Measurements from ENCODE around the gene CTAG1B. TPM values are rescaled to one million over a fixed set of nuclear protein-coding genes. Genes with fewer than 3 reads are reported as not detected.
"Not testable (repeated sequence)": the region's sequence is repeated elsewhere in the genome, so short reads cannot be mapped to it uniquely, and the experiment has no call there.

CTAG1B gene
- total RNA-seq, 1 experiment from 2014 or later = not detected

DNA sequence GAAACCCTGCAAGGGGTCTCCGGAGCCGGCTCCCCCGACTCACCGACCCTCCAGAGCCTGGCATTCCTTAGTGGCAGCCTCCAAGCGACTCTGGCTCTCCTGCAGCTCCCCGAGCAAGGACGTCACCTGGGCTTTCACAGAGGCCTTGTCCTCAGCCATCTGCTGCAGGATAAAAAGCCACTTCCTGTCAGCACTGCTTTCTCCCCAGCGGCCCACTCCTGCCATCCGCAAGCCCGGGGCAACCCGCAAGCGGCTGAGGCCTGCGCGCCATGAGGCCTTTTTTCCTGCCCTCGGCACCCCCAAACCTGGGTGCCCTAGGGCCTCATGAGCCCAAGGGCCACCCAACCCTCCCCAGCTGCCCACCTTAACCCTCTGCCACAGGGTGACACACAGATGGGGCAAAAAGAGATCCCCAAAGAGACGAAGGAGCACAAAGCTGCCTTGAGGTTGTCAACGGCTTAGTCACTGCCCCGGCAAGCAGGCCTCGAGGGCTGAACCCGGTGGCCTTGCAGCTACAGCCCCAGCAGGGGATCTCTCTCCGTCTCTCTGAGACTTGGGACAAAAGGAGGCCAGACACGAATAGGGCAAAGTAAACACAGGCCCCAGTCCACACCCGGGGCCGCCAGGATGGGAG, 26.8 kb upstream of the CTAG1B start:
- H3K36me3 ChIP-seq, H3K9me3 ChIP-seq, H3K4me3 ChIP-seq, DNase-seq, H3K27me3 ChIP-seq: not testable (repeated sequence)

DNA sequence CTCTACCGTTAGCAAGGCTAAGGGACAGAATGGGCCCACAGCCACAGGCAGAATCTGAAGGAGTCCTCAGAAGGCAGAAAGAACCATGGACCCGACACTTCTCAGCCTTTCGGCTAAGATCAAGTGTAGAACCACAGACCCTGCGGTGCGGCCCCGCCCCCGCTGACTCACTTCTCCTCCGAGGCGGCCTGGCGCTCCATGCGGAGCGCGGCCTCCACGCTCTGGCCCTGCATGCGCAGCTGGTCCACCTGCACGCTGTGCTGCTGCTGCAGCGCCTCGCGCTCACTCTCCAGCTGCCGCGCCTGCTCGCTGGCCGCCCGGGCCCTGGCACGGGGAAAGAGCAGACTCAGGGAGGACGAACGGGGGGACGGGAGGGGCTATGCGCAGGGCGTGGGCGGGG, 24.6 kb upstream of the CTAG1B start:
- not testable (repeated sequence) for H3K36me3 ChIP-seq, DNase-seq, H3K9me3 ChIP-seq, H3K27me3 ChIP-seq, H3K4me3 ChIP-seq

DNA sequence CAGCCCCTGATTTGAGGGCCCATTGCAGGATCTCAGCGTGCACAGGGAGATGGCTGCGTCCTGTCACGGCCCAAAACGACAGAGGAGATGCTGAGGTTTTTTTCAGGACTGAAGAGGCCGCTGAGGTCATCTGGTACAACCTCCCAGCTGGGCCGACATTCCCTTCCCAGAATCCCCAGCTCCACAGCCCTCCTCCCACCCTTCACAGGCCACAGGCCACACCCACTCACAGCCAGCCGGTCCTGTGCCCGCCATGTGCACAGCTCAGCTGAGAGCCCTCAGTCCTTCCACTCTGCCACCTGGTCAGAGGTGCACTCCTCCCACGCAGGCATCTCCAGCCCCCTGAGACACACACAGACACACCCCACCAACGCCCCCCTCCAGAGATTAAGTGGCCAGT, 22.7 kb upstream of the CTAG1B start:
- H3K4me3 ChIP-seq, H3K27me3 ChIP-seq, DNase-seq, H3K36me3 ChIP-seq, H3K9me3 ChIP-seq: not testable (repeated sequence)

DNA sequence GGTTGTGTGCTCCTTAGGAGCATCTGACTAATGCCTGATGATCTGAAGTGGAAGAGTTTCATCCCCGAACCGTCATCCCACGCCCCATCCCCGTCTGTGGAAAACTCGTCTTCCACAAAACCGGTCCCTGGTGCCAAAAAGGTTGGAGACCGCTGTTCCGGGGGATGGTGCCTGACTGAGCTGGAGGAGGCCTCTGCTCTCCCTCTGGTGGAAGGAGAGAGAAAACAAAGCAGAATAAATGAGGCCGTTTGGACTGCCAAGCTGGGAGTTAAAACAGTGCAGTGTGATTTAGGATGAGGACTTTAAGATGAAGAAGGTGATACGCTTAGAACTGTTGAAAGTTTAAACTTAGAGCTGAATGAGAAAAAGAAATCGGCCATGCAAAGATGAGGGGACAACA, 14.6 kb upstream of the CTAG1B start:
- H3K27me3 ChIP-seq, H3K36me3 ChIP-seq, H3K9me3 ChIP-seq, DNase-seq, H3K4me3 ChIP-seq: not testable (repeated sequence)

DNA sequence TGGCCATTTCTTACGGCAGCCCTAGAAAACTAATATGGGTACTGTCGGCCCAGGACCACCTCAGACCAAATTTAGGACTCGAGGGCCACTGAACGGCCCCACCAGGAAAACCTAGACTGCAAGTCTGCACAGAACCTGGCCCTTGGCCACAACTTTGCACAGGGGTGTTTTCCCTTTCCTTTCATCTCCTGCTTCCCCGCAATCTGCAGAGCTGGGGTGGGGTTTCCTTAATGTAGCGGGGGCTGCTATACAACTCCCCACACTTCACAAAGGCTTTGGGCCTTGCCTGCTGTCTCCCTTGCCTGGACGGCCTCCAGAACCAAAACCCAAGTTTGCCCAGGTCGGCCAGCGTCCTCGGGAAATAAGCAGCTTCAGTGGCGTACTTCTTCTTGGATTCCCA, 11.9 kb upstream of the CTAG1B start:
- not testable (repeated sequence) for DNase-seq, H3K36me3 ChIP-seq, H3K9me3 ChIP-seq

DNA sequence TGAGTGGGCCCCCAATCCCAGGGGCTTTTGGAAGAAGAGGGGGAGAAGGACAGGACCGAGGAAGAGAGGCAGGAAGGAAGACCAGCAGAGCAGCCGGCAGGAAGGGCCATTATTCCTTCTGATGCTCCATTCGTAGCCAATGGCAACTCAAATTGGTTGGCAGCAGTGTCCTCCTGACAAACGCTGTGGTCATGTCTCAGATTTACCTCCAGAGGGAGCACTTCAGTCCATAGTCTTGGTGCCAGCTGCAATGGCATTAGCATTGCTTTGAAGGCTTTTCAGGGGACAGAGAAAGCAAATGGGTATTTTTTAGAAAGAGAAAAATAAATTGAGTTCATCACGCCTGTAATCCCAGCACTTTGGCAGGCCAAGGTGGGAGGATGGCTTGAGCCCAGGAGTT, 9.9 kb upstream of the CTAG1B start:
- H3K4me3 ChIP-seq, H3K9me3 ChIP-seq, DNase-seq, H3K27me3 ChIP-seq, H3K36me3 ChIP-seq: not testable (repeated sequence)

More for the DNA sequence above, 11.9 kb upstream of the CTAG1B start:
- not testable (repeated sequence) for H3K4me3 ChIP-seq, H3K27me3 ChIP-seq

DNA sequence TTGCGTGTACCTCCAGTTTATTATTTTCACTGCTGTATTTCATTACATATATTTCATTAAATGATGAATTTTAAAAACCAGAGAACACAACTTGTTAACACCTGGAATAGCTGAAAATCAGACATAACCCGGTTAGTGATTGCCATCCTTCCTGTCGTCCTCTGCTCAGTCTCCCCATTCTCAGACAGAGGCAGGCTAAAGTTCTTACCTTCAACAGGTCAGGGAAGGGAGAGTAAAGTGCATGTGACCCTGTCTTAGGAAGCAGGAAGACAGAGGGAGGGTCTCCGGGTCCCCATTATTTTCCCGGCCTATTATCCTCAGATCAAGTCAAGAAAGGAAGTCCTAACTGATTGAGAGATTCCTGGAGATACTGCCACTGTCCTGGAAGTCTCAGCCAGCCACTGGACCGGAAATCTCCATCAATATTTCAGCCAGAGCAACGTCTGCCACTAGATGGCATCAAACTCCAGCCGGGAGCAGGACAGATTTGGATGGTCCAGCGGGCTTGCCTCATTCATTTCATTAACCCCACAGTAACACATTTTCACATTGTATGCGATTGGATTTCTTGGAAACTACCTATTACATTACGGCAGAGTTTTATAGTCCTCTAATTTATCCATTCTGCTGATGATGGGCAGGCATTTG, 1.8 kb upstream of the CTAG1B start:
- H3K27me3 ChIP-seq, H3K9me3 ChIP-seq, H3K36me3 ChIP-seq, H3K4me3 ChIP-seq, DNase-seq: not testable (repeated sequence)

DNA sequence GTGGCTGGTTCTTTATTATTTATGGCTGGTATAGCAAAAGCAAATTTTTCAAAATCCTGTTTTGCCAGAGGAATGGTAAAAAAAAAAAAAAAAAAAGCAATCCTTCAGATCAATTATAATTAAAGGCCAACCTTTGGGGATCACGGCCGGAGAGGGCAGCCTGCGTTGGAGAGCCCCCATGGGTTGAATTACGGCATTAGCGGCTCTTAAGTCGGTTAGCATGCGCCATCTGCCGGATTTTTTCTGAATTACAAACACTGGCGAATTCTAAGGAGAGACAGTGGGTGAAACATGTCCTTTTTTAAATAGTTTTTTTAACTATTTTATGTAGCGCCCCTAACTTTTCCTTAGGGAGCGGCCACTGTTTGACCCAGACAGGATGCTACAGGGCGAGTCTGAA, 5.5 kb downstream of the CTAG1B start:
- not testable (repeated sequence) for DNase-seq, H3K4me3 ChIP-seq, H3K27me3 ChIP-seq, H3K9me3 ChIP-seq, H3K36me3 ChIP-seq

DNA sequence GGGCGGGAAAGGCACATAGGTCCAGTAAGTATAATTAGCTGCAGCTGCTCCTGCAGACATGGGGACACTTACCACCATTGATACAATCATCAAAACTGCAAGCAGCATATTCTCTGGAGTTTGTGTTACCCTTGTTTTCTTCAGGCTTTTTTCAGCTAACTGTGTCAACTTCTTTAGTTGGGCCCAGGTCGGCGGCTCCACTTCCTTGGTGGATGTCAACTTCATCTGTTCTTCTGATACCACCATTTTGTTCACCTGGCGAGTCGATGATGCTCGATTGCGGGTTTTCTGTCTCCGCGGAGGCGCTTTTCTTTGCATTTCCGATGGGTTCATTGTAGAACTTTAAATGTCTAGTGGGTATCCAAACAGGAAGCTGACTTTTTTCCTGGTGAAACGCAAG, 7.9 kb downstream of the CTAG1B start:
- not testable (repeated sequence) for DNase-seq

DNA sequence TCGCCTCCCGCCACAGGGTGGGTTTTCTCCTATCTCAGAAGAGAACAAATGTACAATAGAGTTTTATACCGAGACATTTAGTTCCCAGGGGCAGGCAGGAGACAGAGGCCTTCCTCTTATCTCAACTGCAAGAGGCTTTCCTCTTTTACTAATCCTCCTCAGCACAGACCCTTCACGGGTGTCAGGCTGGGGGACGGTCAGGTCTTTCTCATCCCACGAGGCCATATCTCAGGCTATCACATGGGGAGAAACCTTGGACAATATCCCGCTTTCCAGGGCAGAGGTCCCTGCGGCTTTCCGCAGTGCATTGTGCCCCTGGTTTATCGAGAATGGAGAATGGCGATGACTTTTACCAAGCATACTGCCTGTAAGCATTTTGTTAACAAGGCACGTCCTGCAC, 10.3 kb downstream of the CTAG1B start:
- not testable (repeated sequence) for H3K27me3 ChIP-seq, H3K4me3 ChIP-seq, H3K36me3 ChIP-seq, H3K9me3 ChIP-seq, DNase-seq

More for the DNA sequence above, 7.9 kb downstream of the CTAG1B start:
- not testable (repeated sequence) for H3K27me3 ChIP-seq, H3K36me3 ChIP-seq, H3K9me3 ChIP-seq, H3K4me3 ChIP-seq

DNA sequence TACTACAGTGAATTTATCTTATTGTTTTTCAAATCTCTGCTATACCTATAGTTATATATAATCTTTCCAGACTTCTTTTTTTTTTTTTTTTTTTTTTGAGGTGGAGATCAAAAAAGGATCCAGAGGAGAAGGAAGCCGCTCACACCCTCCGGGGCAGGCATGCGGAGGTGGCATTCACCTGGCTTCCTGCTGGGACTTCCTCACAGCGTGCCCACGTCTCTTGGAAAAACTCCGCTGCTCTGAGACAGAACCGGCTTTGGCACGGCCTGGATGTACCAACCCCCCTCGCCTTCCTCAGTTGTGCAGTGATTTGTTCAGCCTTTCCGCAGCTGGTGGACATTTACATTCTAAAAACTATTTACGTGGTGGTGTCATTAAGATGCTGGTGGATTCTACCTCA, 11.1 kb downstream of the CTAG1B start:
- not testable (repeated sequence) for DNase-seq, H3K4me3 ChIP-seq, H3K9me3 ChIP-seq, H3K27me3 ChIP-seq, H3K36me3 ChIP-seq

DNA sequence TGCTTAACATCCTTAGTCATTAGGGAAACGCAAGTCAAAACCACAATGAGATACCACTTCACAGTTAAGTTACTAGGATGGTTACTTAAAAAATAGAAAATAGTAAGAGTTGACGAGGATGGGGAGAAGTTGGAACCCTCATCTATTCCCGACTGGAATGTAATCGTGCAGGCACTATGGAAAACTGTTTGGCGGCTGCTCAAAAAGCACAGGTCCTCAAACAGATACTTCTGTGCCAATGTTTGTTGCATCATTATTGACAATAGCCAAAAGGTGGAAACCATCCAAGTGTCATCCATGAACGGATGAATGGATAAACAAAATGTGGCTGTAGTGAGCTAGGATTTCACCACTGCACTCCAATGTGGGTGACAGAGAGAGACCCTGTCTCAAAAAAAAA, 11.7 kb downstream of the CTAG1B start:
- H3K27me3 ChIP-seq = no peaks in the 10 kb centered on the region
- DNase-seq = no peak
- no peak overlapping the region for H3K4me3 ChIP-seq
- H3K9me3 ChIP-seq = no peaks in the 10 kb centered on the region
- H3K36me3 ChIP-seq = no peaks in the 10 kb centered on the region

DNA sequence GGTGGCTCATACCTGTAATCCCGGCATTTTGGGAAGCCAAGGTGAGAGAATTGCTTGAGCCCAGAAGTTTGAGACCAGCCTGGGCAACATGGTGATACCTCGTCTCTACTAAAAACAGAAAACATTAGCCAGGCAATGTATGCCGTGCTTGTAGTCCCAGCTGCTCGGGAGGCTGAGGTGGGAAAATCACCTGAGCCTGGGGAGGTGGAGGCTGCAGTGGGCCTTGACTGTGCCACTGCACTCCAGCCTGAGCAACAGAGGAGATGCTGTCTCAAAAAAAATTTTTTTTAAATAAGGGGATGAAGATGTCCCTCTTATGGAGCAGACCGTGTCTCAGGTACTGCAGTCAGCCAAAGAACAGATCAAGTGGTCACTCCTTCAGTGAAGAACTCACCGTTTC, 13.5 kb downstream of the CTAG1B start:
- Histone ChIP-seq H3K36me3 (no peaks in the 10 kb centered on the region), H3K4me3 (no peak overlapping the region), H3K9me3 (no peaks in the 10 kb centered on the region), H3K27me3 (no peaks in the 10 kb centered on the region)
- DNase-seq = no peak

DNA sequence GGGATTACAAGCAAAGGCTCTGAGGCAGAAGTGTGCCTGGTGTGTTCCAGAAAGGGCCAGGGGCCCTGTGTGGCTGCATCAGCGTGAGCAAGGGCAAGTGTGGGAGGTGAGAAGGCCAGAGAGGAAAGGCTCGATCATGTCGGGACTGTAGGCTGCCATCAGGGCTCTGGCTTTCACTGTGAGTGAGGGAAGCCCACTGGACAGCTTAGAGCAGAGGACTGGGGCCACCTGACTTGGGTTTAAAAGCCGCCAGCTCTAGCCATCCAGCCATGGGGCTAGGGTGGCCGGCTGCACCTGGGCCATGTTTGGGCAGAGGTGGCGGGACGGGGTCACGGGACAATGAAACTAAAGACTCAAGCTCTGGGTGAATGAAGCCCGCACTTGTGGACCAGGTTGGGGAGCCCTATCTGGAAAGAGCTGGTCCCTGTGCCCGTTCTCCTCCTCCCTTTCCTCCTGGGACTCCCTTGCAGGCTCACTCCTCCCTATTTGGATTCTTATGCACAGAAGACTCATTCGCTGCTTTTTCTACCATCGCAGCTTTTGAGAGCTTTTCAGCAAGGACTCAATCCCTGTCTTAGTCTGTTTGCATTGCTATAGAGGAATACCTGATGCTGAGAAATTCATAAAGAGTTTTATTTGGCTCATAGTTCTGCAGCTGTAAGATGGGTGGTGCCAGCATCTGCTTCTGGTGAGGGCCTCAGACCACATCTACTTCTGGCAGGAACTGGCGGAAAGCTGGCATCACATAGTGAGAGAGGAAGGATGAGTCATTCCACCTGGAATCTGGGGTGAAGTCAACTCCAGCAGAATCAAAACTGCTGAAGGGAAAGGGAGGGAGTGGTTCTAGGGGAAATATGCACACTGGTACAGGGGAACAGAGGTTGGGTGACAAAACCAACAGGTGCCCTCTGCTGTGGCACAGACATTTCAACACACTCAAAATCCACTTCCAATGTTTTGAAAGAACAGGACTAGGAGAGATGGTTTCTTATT, 15.3 kb downstream of the CTAG1B start:
- DNase-seq = peak; percentile 87
- H3K4me3 ChIP-seq = no peak overlapping the region
- H3K9me3 ChIP-seq = no peaks in the 10 kb centered on the region
- no peaks in the 10 kb centered on the region for H3K27me3 ChIP-seq
- no peaks in the 10 kb centered on the region for H3K36me3 ChIP-seq

DNA sequence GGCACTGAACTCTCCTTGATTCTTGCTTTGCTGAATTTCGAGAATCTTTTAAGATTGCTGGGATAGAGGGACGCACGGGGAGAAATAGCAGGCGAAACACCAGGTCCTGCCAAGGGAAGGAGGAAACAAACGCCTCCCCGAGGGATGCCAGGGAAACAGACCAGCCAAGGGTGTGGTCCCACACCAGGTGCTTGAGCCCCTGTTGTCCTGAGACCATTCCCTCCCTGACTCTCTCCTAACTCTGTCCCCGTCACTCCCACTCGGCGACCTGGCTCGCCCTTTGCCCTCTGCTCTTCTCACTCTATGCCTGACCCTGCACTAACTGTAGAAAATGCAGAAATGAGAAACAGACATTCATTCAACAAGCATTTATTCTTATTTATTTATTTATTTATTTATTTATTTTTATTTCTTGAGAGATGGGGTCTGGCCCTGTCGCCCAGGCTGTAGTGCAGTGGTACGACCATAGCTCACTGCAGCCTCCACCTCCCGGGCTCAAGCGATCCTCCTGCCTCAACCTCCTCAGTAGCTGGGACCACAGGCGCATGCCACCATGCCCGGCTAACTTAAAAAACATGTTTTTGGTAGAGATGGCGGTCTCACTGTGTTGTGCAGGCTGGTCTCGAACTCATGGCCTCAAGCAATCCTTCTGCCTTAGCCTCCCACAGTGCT, 16.2 kb downstream of the CTAG1B start:
- DNase-seq = no peak
- Histone ChIP-seq H3K27me3 (no peaks in the 10 kb centered on the region), H3K4me3 (no peak overlapping the region), H3K36me3 (no peaks in the 10 kb centered on the region), H3K9me3 (no peaks in the 10 kb centered on the region)

DNA sequence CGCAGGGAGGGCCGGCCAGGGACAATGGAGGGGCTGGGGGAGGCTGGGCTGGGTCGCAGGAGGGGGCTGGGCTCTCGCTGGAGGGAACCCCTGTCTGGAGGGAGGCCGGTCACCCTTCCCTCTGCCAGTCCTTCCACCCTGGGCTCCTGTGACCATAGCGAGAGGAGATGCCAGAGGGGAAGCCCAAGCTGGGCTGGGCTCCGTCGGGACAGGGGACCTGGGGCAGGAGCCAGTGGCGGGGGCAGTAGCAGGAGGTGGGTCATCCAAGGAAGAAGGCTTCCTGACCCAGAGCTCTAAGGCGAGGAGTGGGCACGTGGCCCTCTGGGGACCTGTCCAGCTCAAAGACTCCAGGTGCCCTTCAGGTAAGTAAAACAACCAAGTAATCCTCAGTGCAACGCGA, 16.9 kb downstream of the CTAG1B start:
- no peak overlapping the region for H3K4me3 ChIP-seq
- H3K27me3 ChIP-seq = no peaks in the 10 kb centered on the region
- H3K36me3 ChIP-seq = no peaks in the 10 kb centered on the region
- DNase-seq = no peak
- H3K9me3 ChIP-seq = no peaks in the 10 kb centered on the region

DNA sequence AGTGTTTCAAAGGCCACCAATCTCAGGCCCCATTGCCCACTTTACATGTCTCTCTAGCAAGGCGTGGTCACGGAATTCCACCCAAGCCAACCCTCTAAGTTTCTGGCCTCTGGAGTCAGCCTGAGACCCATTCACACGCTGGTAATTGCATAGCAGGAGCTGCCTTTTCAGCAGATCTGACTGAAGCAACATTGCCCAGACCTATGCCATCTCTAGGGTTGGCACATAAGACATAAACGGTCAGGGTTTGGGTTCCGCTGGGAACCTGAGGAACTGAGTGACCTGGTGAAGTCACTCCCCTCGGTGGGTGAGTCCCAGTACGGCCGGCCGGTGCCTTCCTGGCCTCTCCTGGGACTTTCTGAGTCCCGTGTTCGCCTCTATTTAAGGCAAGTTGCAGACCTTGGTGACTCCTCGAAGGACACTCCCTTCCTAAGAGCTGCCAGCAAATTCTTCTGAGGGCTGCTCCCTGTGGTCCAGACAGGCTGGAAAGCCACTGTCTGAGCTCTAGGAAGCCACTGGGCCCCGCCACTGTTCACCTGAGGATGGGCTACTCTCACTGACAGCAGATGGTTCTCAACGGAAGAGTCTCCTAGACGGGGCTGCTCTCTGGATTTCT, 18.2 kb downstream of the CTAG1B start:
- Histone ChIP-seq H3K4me3 (no peak overlapping the region), H3K9me3 (no peaks in the 10 kb centered on the region), H3K27me3 (no peaks in the 10 kb centered on the region), H3K36me3 (no peaks in the 10 kb centered on the region)
- peak; percentile 64 for DNase-seq

Measured in MG63 (cell line).